GM12864 (cell line): ENCODE results near the gene NT5C2.
"Not testable (repeated sequence)": the region's sequence is repeated elsewhere in the genome, so short reads cannot be mapped to it uniquely, and the experiment has no call there.

ENCODE experiments used
- DNase-seq: peaks from one replicate; pipeline ENCODE4 v3.0.0-alpha.2; 2011; ENCODE audit warnings: low read depth
- H3K4me3 ChIP-seq: 2 replicates; pipeline ENCODE4 v1.5.1; 2011; ENCODE audit warnings: mild to moderate bottlenecking, low read depth, low read length, control low read depth
- TF ChIP-seq, protein P1 (sequence below): IDR thresholded peaks from 2 replicates; pipeline ENCODE4 v1.5.1; 2011; ENCODE audit warnings: low read depth, mild to moderate bottlenecking, moderate library complexity, low read length, control low read depth, inconsistent platforms; ENCODE audit errors: missing control alignments

NT5C2 gene

GRCh38 chr10:103188853-103189252, 4.2 kb downstream of the NT5C2 start:
- H3K4me3 ChIP-seq = no peak overlapping the region
- TF ChIP-seq, protein P1, sequence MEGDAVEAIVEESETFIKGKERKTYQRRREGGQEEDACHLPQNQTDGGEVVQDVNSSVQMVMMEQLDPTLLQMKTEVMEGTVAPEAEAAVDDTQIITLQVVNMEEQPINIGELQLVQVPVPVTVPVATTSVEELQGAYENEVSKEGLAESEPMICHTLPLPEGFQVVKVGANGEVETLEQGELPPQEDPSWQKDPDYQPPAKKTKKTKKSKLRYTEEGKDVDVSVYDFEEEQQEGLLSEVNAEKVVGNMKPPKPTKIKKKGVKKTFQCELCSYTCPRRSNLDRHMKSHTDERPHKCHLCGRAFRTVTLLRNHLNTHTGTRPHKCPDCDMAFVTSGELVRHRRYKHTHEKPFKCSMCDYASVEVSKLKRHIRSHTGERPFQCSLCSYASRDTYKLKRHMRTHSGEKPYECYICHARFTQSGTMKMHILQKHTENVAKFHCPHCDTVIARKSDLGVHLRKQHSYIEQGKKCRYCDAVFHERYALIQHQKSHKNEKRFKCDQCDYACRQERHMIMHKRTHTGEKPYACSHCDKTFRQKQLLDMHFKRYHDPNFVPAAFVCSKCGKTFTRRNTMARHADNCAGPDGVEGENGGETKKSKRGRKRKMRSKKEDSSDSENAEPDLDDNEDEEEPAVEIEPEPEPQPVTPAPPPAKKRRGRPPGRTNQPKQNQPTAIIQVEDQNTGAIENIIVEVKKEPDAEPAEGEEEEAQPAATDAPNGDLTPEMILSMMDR = no peak
- DNase-seq = no peak

DNA sequence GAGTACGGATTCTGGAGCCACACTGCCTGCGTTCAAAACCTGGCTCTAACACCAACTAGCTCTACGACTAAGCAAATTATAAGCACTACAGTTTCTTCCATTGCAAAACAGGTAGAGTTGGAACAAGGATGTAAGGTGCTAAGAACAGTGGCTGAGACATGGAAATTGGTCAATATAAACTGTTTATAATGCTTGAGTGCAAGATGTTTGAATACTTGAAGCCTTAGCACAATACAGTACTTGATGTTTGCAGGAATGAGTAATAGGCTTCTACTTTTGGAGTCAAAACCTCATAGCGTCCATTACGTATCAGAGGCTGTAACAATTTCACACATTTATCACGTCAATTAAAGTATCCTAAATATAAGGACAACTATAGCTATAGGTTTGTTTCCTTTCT, 6.9 kb downstream of the NT5C2 start:
- no peak for DNase-seq
- TF ChIP-seq, protein P1 = no peak

GRCh38 chr10:103184615-103185014, 8.5 kb downstream of the NT5C2 start:
- TF ChIP-seq, protein P1 = no peak
- H3K4me3 ChIP-seq = no peak overlapping the region
- no peak for DNase-seq

More for the DNA sequence above, 6.9 kb downstream of the NT5C2 start:
- H3K4me3 ChIP-seq = no peak overlapping the region

DNA sequence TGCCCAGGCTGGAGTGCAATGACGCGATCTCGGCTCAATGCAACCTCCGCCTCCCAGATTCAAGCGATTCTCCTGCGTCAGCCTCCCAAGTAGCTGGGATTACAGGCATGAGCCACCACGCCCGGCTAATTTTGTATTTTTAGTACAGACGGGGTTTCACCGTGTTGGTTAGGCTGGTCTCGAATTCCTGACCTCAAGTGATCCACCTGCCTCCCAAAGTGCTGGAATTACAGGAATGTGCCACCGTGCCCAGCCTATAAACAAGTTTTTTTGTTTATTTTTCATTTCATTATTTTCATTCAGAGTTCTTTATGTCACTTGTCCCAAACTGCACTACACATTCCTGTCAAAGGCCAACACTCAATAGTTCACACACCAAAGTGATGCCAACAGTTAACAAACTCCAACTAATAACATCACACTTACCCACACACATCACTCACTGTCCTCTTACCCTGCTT, 9.1 kb downstream of the NT5C2 start:
- not testable (repeated sequence) for DNase-seq, H3K4me3 ChIP-seq

GRCh38 chr10:103181244-103181643, 11.8 kb downstream of the NT5C2 start:
- TF ChIP-seq, protein P1 = no peak
- no peak overlapping the region for H3K4me3 ChIP-seq
- peak; percentile 26 for DNase-seq

DNA sequence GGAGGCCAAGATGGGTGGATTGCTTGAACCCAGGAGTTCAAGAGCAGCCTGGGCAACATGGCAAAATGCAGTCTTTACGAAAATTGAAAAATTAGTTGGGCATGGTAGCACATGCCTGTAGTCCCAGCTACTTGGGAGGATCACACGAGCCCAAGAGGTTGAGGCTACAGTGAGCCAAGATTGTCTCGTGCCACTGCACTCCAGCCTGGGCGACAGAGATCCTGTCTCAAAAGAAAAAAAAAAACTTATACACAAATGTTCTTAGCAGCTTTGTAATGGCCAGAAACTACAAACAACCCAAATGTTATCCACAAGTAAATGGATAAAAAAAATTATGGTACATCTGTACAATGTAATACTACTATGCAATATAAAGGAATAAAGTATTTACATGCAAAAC, 12.6 kb downstream of the NT5C2 start:
- H3K4me3 ChIP-seq = no peak overlapping the region
- DNase-seq = no peak
- TF ChIP-seq, protein P1 = no peak

- no peak overlapping the region for H3K4me3 ChIP-seq
- no peak for DNase-seq
Measured at GRCh38 chr10:103177123-103177522, 15.9 kb downstream of the NT5C2 start.

More at GRCh38 chr10:103177123-103177522, 15.9 kb downstream of the NT5C2 start:
- TF ChIP-seq, protein P1 = no peak
